DMS 273 treated with DMSO at 0.1 percent for 48 hours (cell line): ENCODE measurements around the gene ZNF557.

ENCODE experiments used
- DNase-seq: peaks from one replicate; lab custom pipeline; 2025; lab: John Stamatoyannopoulos, UW

The ZNF557 gene

GRCh38 chr19:7074705-7075282 is 5.3 kb downstream of the ZNF557 start:
- no peak for DNase-seq

- DNase-seq, result no peak
These were observed 6.6 kb downstream of the ZNF557 start for GRCh38 chr19:7076151-7076550.

GRCh38 chr19:7078008-7078407 is 8.5 kb downstream of the ZNF557 start:
- DNase-seq, result no peak

- no peak for DNase-seq
These were observed 13.8 kb downstream of the ZNF557 start for GRCh38 chr19:7083076-7083956.

GRCh38 chr19:7088999-7089398 is 19.5 kb downstream of the ZNF557 start:
- no peak for DNase-seq

GRCh38 chr19:7098096-7098495 is 28.6 kb downstream of the ZNF557 start:
- DNase-seq, result no peak

- DNase-seq, result peak; percentile 87
These were observed 29.4 kb downstream of the ZNF557 start for GRCh38 chr19:7098701-7099596.

- DNase-seq, result no peak
These were observed 30.1 kb downstream of the ZNF557 start for GRCh38 chr19:7099597-7099921.

GRCh38 chr19:7101498-7102253 is 32.2 kb downstream of the ZNF557 start:
- DNase-seq, result no peak

GRCh38 chr19:7104747-7105447 is 35.4 kb downstream of the ZNF557 start:
- DNase-seq, result no peak

- no peak for DNase-seq
These were observed 37.5 kb downstream of the ZNF557 start for GRCh38 chr19:7106711-7107657.

GRCh38 chr19:7109678-7110289 is 40.3 kb downstream of the ZNF557 start:
- no peak for DNase-seq

- DNase-seq, result no peak
These were observed 43.2 kb downstream of the ZNF557 start for GRCh38 chr19:7112675-7113074.

GRCh38 chr19:7113233-7113632 is 43.7 kb downstream of the ZNF557 start:
- no peak for DNase-seq

GRCh38 chr19:7115721-7116120 is 46.2 kb downstream of the ZNF557 start:
- DNase-seq, result no peak

- no peak for DNase-seq
These were observed 47.7 kb downstream of the ZNF557 start for GRCh38 chr19:7117248-7117647.

GRCh38 chr19:7119582-7119981 is 50.1 kb downstream of the ZNF557 start:
- no peak for DNase-seq

- no peak for DNase-seq
These were observed 51.0 kb downstream of the ZNF557 start for GRCh38 chr19:7120499-7120898.

GRCh38 chr19:7122701-7123100 is 53.2 kb downstream of the ZNF557 start:
- no peak for DNase-seq

- DNase-seq, result no peak
These were observed 55.3 kb downstream of the ZNF557 start for GRCh38 chr19:7124782-7125181.
